IPS-NIHi7 (cell line): ENCODE data around the gene DGLUCY.
"Not testable (repeated sequence)": the region's sequence is repeated elsewhere in the genome, so short reads cannot be mapped to it uniquely, and the experiment has no call there.

ENCODE experiments used
- DNase-seq: peaks from one replicate; pipeline ENCODE4 v3.0.0; 2012; ENCODE audit warnings: mixed read lengths; ENCODE audit errors: extremely low spot score

The DGLUCY gene

DNA sequence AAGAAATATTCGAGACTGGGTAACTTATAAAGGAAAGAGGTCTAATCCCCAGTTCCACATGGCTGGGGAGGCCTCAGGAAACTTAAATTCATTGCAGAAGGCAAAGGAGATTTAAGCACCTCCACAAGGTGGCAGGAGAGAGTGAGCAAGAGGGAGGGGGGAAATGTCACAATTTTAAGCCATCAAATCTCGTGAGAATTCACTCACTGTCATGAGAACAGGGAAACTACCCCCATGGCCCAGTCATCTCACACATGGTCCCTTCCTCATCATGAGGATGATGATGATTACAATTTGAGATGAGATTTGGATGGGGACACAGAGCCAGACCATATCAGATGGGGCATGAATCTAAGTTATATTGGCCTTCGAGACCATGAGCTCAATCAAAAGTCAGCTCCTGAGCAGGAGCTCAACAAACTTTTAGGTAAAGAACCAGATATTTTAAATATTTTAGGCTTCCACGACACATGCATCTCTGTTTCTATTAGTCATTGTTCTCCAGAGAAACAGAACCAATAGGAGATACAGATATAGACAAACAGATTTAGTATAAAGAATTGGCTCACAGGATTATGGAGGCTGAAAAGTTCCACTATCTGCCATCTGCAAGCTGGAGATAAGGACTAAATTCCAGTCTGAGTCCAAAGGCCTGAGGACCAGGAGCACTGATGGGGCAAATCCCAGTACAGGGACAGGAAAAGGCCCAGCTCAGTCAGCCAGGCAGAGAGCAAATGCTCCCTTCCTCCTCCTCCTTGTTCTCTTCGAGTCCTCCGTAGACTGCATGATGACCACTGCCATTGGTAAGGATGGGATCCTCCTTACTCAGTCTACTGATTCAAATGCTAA lies 24.9 kb downstream of the DGLUCY start:
- peak; percentile 41 for DNase-seq

DNA sequence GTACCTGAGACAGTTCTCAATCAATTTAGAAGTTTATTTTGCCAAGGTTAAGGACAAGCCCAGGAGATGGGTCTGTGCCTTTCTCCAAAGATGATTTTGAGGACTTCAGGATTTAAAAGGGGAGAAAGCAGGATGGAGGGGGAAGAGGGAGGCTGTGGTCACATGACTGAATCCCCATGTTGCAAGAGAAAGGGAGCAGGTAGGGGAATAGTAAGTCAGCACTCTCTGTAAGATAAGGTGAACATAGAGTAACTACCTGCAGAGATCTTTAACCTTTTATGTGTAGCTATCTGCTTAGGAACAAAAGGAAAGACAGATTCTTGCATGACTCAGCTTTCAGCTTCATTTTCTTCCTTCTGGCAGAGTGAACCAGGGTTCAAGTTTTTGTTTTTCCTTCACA lies 25.9 kb downstream of the DGLUCY start:
- DNase-seq, result no peak

DNA sequence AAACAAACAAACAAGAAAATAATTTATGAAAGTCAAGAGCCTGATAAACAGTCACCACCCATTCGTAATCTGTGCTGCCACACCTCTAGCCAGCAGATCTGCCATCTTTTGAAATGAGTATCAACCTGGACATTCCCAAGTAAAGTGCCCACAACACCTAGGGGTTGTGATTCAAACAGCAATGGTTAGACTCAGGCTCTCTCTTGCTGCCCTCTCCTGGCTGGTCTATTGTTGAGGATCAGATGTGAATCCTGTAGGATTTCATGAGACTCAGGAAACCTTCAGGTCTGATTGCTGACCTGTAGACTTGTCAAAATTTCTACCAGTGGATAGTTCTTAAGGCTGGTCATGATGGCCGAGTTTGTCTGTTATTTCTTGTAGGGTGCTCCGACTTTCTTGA lies 26.8 kb downstream of the DGLUCY start:
- peak; percentile 81 for DNase-seq

- DNase-seq, result no peak
Measured at GRCh38 chr14:91142214-91142668, 28.4 kb downstream of the DGLUCY start.

DNA sequence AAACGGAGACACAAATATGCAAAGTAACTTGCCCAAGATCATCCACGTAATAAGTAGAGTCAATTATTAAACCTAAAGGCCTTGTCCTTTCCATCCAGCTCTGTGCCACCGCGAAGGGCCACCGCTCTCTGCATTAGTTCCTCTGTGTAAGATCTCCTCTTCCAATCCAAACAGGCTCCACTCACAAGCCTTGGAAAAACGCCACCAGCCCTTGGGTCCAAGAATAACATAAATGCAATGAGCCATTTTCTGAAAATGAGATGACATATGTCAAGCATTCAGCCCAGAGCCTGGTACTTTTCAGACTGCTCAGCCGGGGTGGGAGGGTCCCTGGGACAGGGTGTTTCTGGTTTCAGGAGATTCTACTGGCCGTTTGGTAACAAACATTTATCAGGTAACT lies 30.0 kb downstream of the DGLUCY start:
- DNase-seq, result no peak

GRCh38 chr14:91144425-91145145 lies 30.7 kb downstream of the DGLUCY start:
- DNase-seq, result no peak

DNA sequence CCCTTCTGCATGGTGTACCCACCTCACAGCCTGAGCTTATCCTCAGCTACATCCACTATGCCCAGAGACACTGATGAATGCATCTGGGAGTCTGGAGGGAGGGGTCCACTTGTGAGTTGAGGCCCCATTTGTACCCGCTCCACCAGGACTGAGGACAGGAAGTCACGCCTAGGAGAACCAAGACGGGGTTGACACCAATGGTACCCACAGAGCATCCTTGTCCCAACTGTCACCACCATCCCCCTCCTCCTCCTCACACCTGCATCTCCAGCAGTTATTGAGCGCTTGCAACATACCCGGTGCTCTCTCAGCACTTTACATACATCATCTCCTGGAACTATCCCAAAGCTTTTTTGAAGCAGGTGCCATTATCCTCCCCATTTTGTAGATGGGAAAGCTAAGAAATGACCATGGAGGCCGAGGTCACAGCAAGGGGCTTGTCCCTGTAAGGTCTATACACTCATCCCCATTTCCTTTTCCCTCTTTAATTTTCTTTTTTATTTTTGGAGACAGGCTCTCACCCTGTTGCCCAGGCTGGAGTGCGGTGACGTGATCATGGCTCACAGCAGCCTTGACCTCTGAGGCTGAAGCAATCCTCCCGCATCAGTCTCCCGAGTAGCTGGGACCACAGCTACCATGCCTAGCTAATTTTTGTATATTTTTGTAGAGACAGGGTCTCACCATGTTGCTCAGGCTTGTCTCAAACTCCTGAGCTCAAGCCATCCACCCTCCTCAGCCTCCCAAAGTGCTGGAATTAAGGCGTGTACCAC lies 31.7 kb downstream of the DGLUCY start:
- no peak for DNase-seq

DNA sequence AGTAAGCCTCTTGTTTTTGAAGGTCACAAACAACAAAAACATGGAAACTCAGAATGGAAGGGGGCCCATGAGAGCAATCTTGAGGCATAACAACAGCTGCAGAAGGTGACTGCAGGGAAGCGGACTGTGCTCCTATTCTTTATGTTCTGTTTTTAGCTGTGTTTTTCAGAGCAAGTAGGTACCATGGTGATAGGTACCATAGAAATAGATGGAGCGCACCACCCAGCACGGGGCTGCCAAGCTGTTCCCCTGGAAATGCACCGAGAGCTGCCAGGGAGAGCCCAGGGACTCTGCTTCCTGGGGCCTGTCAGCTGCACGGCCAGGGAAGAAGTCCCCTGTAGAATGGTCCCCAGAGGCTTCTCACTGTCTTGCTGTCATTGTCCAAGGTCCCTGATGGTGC lies 32.8 kb downstream of the DGLUCY start:
- DNase-seq, result no peak

DNA sequence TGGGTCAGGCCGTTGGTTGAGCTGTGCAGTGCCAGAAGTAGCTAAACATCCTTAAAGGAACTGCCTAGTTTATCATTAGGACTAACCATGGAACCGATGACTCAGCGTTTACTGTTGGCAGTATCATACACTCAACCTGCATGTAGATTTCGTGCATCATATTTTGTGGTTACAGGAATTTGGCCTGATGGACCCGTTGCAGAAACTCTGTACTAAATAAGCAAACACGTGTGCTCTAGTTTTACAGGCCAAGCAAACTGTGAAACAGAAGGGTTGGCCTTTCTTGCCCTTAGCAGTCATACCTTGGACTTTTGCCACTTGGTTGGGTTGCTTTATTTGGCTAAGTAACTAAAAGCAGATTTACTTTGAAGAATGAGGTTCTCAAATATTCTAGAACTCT lies 35.6 kb downstream of the DGLUCY start:
- no peak for DNase-seq

GRCh38 chr14:91152499-91152898 lies 38.6 kb downstream of the DGLUCY start:
- no peak for DNase-seq

DNA sequence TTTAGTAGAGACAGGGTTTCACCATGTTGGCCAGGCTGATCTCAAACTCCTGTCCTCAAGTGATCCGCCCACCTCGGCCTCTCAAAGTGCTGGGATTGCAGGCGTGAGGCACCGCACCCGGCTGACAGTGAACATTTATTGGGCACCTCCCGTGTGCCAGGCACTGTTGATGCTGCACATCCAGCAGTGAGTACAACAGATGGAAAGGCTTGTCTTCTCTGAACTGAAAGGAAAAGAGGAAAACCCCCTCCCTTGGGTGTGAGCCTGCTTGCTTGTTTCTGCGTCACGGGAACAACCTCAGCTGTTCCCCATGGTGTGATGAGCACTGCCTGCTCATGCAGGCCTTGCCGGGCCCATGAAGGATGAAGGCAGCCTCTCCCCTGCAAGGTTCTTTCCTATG lies 39.5 kb downstream of the DGLUCY start:
- no peak for DNase-seq

GRCh38 chr14:91154851-91155625 lies 41.2 kb downstream of the DGLUCY start:
- DNase-seq, result no peak

- DNase-seq, result no peak
Measured at GRCh38 chr14:91155626-91156089, 41.8 kb downstream of the DGLUCY start.

DNA sequence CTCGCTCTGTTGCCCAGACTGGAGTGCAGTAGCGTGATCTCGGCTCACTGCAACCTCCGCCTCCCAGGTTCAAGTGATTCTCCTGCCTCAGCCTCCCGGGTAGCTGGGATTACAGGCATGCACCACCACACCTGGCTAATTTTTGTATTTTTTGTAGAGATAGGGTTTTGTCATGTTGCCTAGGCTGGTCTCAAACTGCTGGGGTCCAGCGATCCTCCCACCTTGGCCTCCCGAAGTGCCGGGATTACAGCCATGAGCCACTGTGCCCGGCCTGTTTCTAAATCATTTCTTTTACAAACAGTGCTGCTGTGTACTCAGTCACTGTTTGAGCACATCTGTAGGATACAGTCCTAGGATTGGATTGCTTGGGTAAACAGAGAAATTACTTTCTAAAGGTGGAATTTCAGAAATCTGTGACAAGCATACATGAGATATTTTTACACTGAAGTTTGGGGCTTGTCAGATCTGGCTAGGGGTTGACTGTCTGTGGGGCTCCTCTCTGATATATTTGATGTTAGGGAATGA lies 42.3 kb downstream of the DGLUCY start:
- not testable (repeated sequence) for DNase-seq

GRCh38 chr14:91156877-91157276 lies 43.0 kb downstream of the DGLUCY start:
- DNase-seq, result not testable (repeated sequence)

DNA sequence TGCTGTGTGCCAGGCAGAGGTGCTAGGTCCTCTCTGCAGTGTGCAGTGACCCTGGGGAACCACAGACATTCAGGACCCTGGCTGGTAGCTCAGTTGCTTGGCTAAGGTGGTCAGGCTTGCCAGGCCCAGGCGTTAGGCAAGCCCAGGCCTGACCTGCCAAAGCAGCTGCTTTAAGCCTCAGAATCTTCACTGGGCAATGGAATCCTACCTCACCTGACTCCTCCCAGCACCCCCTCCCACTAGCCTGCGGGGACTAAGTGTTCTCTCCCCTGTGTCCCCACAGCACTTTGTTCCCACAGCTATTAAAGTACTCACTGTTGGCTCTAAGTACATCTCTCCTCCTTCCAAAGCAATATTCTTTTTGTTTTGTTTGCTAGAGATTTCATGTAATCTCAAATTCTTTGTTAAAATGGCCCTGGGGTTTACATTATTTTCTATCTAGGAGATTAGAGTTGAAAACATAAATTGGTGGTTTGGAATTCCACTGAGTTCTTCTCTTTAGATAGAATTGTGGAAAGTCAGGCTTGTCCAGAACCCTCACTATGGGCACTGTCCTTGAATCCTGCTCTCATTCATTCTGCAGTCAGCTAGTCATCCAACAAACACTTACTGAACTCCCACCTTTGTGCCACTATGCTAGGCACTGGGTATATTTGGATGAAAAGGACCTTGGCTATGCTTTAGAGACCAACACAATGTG lies 44.4 kb downstream of the DGLUCY start:
- DNase-seq, result no peak

- DNase-seq, result no peak
Measured at GRCh38 chr14:91159182-91159581, 45.3 kb downstream of the DGLUCY start.

GRCh38 chr14:91159906-91160305 lies 46.0 kb downstream of the DGLUCY start:
- no peak for DNase-seq

DNA sequence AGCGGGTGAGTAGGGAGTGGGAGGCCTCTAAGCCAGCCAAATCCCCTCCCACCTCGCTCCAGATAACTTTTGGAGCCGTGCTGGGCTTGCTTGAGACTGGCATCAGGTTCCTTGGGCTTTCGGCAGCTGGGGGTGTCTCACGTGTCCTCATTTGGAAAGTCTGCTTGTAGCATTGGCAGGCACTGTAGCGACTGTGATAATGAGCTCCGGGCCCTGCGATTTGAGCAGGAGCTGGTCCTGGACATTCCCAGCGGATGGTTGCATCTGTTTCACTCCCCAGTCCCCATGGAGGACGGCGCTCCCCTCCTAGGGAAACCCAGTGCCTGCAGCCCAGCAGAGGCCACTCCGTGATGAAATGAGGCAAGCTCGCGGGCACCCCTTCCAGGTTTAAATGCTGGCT lies 49.4 kb downstream of the DGLUCY start:
- no peak for DNase-seq

- DNase-seq, result no peak
Measured at GRCh38 chr14:91164676-91165075, 50.8 kb downstream of the DGLUCY start.

- DNase-seq, result no peak
Measured at GRCh38 chr14:91167380-91167770, 53.5 kb downstream of the DGLUCY start.
